Ascending aorta (tissue), 2 donors: ENCODE results near the gene TOMM6. TPM values are rescaled to one million over a fixed set of nuclear protein-coding genes. Genes with fewer than 3 reads are reported as not detected.

Experiments used
- DNase-seq, 2 donors: peaks; one replicate each; pipeline ENCODE4 v3.0.0-alpha.2; 2019; ENCODE audit warnings: low spot score in 2 of 2
- H3K27ac ChIP-seq, 2 donors: fragments of 200-600 bp; sonication (generic); one replicate each; pipeline ENCODE4 v1.5.1; 2016 to 2017; ENCODE audit warnings: mild to moderate bottlenecking in 1 of 2
- H3K27me3 ChIP-seq: fragments of 200-600 bp; sonication (generic); one replicate; pipeline ENCODE4 v1.5.1; 2017
- H3K36me3 ChIP-seq, 2 donors: fragments of 200-600 bp; sonication (generic); one replicate each; pipeline ENCODE4 v1.5.1; 2016
- H3K4me1 ChIP-seq, 2 donors: fragments of 200-600 bp; sonication (generic); one replicate each; pipeline ENCODE4 v1.5.1; 2016 to 2017; ENCODE audit warnings: mild to moderate bottlenecking in 1 of 2
- H3K4me3 ChIP-seq, 2 donors: fragments of 200-600 bp; sonication (generic); one replicate each; pipeline ENCODE4 v1.5.1; 2016 to 2017; ENCODE audit warnings: mild to moderate bottlenecking in 1 of 2
- H3K9me3 ChIP-seq, 2 donors: fragments of 200-600 bp; sonication (generic); one replicate each; pipeline ENCODE4 v1.5.1; 2016
- intact Hi-C: fragments of 100-400 bp; cut with DNase I; formaldehyde crosslinking; loops from one replicate; pipeline ENCODE4 v1.15.1; 2023
- total RNA-seq: library from RNA; depleted of rRNA; stranded (reverse); fragments of >200 nt; gene quantifications from one replicate; pipeline ENCODE4 v1.1.0, GENCODE V29; 2016
- TF ChIP-seq, protein P1 (sequence below), 3 experiments: fragments of 200-600 bp in 2 of 3; fragments of 450-650 bp in 1 of 3; sonication (generic) in 2 of 3; IDR thresholded peaks; one replicate each; pipeline ENCODE4 v1.5.1; 2016 to 2019; ENCODE audit warnings: antibody characterized with exemption in 3 of 3, mild to moderate bottlenecking in 1 of 3, moderate library complexity in 1 of 3

The TOMM6 gene
- total RNA-seq, 1 donor from 2014 or later = 79.9 TPM

DNA sequence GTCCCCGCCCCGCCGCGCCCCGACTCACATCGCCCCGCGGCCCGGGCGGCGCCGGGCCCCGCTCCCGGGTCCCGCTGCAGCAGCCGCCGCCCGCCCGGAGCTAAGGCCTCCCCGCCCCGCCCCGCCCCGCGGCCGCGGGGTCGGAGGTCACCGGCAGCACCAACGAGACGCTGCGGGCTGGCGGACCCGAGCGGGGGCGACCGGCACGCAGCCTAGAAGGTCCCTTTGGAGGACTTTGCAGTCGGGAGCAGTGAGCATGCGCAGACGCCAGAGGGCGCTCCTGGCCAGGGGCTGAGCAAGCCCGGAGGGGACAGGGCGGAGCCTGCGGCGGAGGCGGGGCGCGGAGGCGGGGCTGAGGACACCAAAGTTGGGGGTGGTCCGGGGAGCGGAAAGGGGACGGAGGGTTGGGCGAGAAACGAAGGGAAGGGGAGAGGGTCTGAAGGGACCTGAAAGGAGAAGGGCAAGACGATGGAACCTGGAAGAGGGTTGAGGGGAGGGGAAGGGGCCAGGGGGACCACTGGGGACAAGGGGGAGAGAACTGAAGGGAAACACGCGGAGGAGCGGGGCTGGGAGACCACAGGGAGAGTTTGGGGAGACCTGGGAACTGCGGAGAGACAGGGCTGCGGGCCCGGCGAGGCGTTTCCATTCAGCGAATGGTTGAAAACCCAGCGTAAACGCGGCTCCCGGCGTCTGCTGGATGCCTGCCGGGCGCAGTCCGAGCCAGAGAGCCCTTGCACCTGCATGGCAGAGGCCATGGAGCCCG, 7.5 kb upstream of the TOMM6 start, which contains the start of gene FRS3:
Gene FRS3 (minus strand): TSS at position 113 of the 763 bp plus-strand sequence. CDS start 2,913 bp downstream, outside the sequence.
- TF ChIP-seq, protein P1, sequence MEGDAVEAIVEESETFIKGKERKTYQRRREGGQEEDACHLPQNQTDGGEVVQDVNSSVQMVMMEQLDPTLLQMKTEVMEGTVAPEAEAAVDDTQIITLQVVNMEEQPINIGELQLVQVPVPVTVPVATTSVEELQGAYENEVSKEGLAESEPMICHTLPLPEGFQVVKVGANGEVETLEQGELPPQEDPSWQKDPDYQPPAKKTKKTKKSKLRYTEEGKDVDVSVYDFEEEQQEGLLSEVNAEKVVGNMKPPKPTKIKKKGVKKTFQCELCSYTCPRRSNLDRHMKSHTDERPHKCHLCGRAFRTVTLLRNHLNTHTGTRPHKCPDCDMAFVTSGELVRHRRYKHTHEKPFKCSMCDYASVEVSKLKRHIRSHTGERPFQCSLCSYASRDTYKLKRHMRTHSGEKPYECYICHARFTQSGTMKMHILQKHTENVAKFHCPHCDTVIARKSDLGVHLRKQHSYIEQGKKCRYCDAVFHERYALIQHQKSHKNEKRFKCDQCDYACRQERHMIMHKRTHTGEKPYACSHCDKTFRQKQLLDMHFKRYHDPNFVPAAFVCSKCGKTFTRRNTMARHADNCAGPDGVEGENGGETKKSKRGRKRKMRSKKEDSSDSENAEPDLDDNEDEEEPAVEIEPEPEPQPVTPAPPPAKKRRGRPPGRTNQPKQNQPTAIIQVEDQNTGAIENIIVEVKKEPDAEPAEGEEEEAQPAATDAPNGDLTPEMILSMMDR (IDR thresholded peaks at IDR 0.05) = peak; percentile 92 to 97 (median 93)
- H3K9me3 ChIP-seq = no peaks in the 10 kb centered on the region
- H3K4me3 ChIP-seq = peak within 1 kb of the TSS; percentile 71 to 95
- peak within 1 kb of the TSS; percentile 72 to 88 for H3K27ac ChIP-seq
- H3K27me3 ChIP-seq = no peaks in the 10 kb centered on the region
- peak; percentile 88 to 98 for DNase-seq
- H3K36me3 ChIP-seq = peaks cover 6 to 15% of the 10 kb centered on the region in 2 donors
- peaks cover 6 to 14% of the 10 kb centered on the region in 2 donors for H3K4me1 ChIP-seq
- intact Hi-C loops = loop anchor here (1.0 to 10.0 kb wide), 5 partner anchors 45 to 1845 kb away; partner anchors contain the start of genes GTPBP2, TFEB, UBR2 and USP49

DNA sequence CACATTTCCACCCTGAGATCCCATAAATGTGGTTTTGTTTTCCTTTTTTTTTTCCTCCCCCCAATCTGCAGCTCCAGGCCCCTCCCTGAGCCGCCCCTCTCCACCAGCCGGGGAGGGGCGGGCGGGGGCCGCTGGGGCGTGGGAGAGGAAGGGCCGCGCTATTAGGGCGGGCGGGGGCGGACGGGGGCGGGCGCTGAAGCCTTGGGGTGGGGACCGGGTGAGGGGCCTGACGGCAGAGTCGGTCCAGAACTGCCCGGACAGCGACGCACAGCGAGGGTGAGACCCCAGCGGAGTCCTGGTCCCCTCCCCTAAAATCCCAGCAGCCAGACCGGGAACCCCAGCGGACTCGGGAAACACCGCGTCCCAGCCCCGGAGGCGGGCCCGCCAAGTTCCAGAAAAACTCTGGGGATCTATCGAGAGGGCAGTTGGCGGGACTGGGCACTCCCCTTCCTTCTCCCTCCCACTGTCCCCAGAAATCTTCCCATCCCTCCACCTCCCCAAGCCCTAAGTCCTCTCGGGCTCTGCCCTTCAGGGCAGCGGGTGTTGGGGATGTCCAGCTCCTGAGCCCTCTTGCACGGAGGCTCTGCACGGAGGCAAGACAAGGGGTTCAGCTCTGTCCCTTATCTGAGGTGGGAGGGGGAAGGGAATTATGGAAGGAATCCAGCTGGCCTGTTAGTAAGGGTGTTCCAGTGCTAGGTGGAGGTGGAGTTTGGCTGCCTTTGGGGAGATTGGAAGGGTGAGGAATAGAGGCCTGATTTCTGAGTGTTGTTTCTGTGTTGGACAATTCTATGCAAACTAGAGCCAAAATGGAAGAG, 6.7 kb upstream of the TOMM6 start, which contains the start of gene PRICKLE4:
Gene PRICKLE4 (plus strand): TSS at position 232 of the 815 bp plus-strand sequence. CDS start 2,692 bp downstream, outside the sequence.
- Histone ChIP-seq H3K27ac (peak within 1 kb of the TSS; percentile 72 to 88), H3K36me3 (peaks cover 0 to 7% of the 10 kb centered on the region in 2 donors), H3K27me3 (no peaks in the 10 kb centered on the region), H3K4me1 (peaks cover 8 to 18% of the 10 kb centered on the region in 2 donors), H3K9me3 (no peaks in the 10 kb centered on the region), H3K4me3 (peak within 1 kb of the TSS; percentile 71 to 95)
- TF ChIP-seq, protein P1 (IDR thresholded peaks at IDR 0.05) = no peak
- peak in 1 of 2 donors; percentile 74 for DNase-seq
- intact Hi-C loops = loop anchor here (1.0 to 10.0 kb wide), 4 partner anchors 114 to 1844 kb away; partner anchors contain the start of genes GTPBP2, UBR2 and USP49

DNA sequence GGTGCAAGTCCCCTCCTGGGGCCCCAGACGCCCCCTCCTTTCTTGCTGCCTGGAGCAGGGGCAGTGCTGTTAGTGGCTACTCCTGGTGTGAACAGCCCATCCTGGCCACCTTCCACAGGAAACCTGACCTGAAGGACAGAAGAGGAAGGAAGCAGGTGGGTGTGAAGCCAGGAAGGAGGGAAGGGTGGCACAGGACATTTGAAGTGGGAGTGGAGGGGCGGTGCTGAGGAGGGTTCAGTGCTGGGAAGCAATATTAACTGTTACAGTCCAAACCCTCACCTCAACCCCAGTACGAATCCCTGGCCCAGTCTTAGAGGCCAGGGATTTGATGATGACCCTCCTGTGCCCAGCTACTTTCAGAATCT, 6.1 kb upstream of the TOMM6 start:
- no peak for DNase-seq
- peaks cover 13 to 23% of the 10 kb centered on the region in 2 donors for H3K4me1 ChIP-seq
- no peaks in the 10 kb centered on the region for H3K9me3 ChIP-seq
- TF ChIP-seq, protein P1 (IDR thresholded peaks at IDR 0.05) = no peak
- peak overlapping the region; percentile 29 to 88 for H3K27ac ChIP-seq
- peaks cover 0 to 1% of the 10 kb centered on the region in 2 donors for H3K36me3 ChIP-seq
- H3K27me3 ChIP-seq = no peaks in the 10 kb centered on the region
- intact Hi-C loops = loop anchor here (2.0 to 10.0 kb wide), 3 partner anchors 113 to 1843 kb away; partner anchors contain the start of genes GTPBP2, UBR2 and USP49
- peak overlapping the region; percentile 71 to 95 for H3K4me3 ChIP-seq

DNA sequence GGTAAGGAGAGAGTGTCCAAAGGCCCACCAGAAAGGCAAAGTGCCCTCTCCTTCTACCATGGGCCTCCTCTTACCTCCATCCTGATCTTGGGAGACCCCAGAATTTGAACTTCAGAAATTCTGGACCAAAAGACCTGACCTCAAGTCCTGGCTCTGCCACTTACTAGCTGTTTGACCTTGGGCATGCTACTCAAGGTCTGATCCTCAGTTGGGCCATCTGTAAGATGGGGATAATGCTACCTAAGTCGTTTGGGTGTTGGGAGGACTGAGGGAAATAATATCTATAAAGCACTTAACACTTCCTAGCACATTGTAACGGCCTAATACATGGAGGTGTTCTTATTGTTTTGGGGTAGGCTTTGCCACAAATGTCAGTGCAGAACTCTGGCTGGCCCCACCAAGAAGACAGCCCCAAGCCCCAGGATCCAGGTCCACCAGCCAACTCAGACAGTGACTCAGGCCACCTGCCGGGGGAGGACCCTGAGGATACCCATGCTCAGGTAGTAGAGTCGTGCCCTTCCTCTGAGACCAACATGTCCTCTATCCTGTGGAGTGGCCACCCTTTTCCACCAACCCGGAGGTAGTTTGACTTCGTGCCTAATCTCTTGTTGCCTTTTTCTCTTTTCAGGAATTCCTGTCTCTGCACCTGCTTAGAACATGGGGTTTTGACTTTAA, 4.3 kb upstream of the TOMM6 start:
- Histone ChIP-seq H3K4me3 (no peak overlapping the region), H3K36me3 (no peaks in the 10 kb centered on the region), H3K27me3 (no peaks in the 10 kb centered on the region), H3K27ac (no peak overlapping the region), H3K4me1 (peaks cover 13 to 23% of the 10 kb centered on the region in 2 donors), H3K9me3 (no peaks in the 10 kb centered on the region)
- DNase-seq = no peak
- TF ChIP-seq, protein P1 (IDR thresholded peaks at IDR 0.05) = no peak
- intact Hi-C loops = loop anchor here (10.0 kb wide), 2 partner anchors 782 to 1842 kb away; partner anchors contain the start of genes GTPBP2 and UBR2
